NCI-H1930 (cell line): ENCODE data around the gene SCAPER.

Experiments used
- DNase-seq, 2 experiments: peaks; one replicate each; lab custom pipeline; 2025; lab: John Stamatoyannopoulos, UW

SCAPER gene

DNA sequence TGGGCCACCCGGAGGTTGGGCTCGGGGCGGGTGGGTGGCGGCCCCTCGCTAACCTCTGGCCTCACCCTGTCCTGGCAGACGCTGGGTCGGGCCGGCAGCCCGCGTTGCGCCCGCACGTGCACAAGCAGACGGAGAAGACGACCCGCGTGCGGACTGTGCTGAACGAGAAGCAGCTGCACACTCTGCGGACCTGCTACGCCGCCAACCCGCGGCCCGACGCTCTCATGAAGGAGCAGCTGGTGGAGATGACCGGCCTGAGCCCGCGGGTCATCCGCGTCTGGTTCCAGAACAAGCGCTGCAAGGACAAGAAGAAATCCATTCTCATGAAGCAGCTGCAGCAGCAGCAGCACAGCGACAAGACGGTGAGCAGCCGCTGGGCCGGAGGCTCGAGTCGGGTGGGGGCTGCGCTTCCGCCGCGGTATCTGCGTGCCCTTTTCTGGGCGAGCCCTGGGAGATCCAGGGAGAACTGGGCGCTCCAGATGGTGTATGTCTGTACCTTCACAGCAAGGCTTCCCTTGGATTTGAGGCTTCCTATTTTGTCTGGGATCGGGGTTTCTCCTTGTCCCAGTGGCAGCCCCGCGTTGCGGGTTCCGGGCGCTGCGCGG lies 564.8 kb downstream of the SCAPER start:
- no peak for DNase-seq

DNA sequence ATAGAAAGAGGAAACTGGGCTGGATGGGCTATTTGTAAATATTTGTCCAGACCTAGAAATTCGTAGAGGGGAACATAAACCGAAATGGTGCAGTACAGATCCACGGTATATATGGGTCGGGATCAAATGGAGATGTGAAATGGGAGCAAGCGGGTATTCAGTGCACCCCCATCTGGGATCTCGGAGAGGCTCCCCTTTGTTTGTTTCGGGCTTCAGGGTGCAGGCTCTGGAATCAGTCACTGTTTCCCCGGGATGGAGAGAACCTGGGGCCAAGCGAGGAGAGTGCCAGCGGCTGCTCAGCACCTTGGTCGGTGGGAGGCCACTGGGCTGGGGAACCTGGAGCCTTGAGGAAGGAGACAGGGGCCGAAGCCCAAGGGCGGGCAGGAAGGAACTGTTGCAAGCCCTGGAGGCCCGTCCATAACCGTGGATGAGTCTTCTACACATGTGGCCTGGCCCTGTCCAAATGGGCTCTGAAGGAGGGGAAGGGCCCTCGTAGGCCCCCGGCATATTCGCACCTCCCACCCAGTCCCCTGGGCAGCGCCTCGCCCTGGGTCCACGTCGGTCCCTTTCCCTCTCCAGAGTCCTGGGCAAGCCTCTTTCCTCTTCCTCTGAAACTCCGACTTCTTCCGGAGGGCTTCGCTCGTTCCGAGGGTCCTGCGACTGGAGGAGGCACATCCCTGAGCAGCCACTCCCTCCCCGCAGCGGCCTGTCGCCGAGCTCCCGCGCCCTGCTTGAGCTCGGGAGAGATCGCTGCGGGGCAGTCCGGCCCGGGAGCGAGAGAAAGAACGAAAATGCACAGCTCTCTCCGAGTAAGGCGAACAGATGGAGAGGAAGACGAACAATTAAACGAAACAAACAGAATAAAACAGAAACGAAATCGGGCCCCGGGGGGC lies 565.6 kb downstream of the SCAPER start:
- DNase-seq, result no peak

DNA sequence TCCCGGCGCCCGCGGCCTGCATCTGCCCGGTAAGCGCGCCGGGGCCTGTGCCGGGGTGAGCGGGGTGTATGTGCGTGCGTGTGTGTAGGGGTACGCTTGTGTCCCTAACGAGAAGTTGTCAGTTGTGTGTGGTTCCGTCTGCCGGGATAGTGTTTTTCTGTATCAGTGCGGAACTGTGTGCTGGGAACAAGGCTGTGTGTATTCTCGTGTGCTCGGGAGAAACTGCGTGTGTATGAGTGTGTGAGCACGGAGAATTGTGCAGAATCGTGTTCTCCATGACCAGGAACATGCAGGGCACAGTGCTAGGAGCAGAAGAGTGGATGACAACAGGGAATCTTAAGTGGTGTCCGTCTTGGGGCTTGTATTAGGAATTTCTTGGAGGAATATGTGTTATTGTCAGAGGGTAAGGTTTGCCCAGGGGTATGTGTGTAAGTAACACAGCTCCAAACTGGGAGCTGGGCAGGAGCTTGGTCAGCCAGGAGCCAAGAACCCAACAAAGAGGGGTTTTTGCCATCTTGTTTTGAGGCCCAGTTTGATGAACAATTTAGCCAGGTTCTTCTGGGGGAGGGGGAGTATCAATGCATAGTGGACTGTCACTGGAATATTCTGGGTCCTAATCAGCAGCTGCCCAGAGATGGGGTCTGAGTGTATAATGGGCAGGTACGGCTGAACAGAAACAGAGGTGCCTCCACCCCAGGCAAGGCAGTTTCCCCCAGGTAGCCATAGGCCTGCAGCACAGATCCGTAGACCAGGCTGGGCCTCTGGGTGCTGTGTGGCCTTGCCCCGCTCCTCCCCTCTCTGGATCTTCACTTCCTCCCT lies 566.4 kb downstream of the SCAPER start:
- no peak for DNase-seq

DNA sequence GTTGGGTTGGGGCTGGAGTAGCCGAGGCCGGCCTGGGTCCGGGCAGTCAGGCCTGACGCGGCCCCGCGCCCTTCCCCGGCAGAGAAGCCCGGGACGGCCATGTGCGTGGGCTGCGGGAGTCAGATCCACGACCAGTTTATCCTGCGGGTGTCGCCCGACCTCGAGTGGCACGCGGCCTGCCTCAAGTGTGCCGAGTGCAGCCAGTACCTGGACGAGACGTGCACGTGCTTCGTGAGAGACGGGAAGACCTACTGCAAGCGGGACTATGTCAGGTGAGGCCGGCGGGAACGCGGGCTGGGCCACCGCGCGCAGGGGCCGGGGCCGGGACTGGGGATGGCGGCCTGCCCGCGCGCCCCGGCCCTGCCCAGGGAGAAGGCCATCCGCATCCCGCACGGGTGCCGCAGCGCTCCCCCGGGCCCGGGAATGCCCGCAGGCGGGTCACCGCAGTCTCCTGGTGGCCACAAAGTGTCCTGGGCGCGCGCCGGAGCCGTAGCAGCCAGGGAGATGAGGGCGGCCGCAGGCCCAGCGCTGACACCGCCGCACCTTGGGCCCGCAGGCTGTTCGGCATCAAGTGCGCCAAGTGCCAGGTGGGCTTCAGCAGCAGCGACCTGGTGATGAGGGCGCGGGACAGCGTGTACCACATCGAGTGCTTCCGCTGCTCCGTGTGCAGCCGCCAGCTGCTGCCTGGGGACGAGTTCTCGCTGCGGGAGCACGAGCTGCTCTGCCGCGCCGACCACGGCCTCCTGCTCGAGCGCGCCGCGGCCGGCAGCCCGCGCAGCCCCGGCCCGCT lies 567.2 kb downstream of the SCAPER start:
- no peak for DNase-seq

DNA sequence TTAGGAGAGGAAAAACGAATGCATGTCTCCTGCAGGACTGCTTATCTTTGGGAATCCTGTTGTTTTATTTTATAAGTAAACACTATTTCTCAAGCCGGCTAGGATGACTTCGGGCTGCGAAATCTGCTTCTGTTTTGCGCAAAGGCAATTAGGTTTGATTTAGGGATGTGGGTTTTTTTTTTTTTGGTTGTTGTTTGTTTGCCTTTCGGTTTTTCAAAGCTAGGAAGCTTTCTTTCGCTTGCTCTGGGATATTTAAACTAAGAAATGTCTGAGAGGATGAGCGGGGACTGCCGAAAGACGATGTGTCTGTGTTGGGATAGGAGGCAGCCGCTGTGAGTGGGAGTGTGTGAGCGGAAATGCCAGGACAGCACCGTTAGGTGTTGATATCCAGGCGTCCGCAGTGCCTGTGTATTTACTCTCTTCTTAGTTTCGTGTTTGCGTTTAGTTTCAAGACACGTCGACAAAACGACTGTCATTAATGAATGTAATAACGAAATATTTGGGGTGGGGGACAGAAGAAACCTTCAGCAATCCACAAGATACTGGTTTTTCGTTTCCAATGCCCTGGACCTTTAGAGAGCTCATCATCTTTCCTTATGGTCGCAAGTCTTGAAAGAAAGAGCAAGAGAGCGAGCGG lies 568.0 kb downstream of the SCAPER start:
- no peak for DNase-seq

DNA sequence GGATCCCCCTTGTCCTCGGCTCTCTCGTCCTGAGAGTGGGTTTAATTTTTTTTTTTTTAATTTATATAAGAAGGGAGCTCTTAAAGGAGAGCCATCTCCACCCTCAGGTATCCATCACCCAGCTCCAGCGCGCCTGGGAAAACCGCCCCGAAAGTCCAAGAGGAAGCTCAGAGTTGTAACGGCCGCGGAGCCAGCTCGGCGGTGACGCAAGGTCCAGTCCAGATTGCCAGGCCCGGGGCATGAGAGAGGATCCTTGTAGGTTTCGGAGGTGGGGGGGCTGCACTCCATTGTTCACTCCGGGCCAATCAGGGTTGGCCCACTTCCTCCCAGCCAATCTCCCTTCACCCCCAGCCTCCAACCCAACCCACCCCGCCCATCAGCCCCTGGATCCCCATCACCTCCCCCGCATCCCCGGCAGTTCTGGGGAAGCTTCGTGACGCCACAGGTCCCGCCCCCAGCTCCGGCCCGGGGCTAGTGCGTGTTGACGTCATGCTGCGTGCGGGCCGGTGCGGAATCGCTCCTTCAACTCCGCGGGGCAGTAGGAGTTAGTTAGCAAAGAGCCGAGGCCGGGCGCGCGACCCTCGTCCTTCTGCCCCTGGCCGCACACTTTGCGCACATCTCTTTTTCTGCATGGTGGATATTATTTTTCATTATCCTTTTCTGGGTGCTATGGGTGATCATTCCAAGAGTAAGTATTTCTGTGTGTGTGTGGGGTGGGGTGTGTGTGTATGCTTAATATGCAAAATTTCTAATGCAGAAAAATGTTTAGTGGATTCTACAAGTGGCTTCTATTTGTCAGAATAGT lies 568.7 kb downstream of the SCAPER start, which contains the start of gene ISL2:
ISL2 (plus strand) TSS at position 520 of the 805 bp plus-strand sequence; CDS start at position 631, 111 bp downstream.
- peak; percentile 90 to 93 for DNase-seq

DNA sequence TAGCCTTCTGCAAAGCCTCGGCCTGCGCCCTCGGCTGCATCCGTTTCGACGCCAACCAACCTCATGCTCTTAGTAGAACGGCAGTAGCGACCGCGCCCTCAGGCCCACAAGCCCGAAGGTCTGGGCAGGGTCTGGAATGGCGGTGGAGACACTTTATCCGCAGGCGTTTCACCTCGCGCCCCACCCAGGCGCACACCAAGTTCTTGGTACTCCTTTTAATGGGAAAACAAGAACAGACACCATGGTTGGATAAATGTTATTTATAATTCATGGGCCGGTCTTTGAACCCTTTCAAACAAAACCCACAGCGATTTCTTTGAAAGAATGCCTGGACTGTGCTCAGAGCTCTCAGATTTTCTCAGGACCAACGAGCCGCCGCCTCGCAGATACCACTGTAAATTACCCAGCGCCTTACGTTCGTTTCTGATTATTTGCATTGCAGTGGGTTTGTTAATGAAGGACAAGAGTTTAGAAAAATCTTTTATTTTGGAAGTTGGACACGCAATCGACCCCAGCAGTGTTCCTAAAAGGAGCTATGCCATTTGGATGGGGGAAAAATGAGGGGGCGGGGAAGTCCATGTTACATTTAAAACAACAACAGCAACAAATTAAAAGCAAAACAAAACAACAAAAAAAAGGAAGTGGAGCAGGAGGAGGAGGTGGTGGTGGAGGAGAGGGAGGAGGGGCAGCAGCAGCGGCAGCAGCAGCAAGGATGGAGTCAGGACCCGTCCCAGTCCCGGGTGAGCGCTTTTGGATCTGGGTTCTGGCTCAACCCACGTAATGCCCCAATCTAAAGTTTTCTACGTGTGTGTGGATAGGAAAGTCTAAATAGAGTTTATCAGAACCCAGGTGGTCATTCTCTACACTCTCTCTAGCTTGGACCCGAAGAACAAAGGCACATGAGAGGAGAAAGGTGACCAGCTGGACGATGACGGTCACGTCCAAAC lies 569.6 kb downstream of the SCAPER start:
- DNase-seq, result no peak

DNA sequence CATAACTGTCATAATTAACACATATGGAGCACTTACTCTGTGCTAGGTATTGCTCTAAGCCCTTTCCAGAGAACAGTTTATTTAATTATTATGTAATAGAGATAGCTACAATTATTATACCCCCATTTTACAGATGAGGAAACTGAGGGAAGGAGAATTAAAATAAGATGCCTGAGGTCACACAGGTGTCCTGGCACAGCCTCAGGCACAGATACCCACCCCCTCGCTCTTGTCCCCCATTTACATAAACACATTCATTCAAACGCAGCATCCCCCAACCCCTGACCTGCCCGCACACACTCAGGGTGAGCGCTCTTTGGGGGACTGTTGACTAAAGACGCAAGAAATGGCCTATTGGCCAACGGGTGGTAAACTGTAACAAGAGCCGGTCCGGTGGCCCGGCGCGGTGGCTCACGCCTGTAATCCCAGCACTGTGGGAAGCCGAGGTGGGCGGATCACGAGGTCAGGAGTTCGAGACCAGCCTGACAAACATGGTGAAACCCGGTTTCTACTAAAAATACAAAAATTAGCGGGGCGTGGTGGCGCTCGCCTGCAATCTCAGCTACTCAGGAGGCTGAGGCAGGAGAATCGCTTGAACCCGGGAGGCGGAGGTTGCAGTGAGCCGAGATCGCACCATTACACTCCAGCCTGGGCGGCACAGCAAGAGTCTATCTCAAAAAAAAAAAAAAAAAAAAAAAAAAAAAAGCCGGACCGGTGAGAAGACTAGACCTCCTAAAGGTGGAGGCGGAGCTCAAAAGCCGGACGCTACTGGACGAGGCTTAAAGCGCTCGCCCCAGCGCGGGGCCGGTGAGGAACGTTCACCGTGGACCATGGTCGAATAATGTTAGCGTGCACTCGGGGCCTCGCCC lies 570.5 kb downstream of the SCAPER start:
- no peak for DNase-seq

DNA sequence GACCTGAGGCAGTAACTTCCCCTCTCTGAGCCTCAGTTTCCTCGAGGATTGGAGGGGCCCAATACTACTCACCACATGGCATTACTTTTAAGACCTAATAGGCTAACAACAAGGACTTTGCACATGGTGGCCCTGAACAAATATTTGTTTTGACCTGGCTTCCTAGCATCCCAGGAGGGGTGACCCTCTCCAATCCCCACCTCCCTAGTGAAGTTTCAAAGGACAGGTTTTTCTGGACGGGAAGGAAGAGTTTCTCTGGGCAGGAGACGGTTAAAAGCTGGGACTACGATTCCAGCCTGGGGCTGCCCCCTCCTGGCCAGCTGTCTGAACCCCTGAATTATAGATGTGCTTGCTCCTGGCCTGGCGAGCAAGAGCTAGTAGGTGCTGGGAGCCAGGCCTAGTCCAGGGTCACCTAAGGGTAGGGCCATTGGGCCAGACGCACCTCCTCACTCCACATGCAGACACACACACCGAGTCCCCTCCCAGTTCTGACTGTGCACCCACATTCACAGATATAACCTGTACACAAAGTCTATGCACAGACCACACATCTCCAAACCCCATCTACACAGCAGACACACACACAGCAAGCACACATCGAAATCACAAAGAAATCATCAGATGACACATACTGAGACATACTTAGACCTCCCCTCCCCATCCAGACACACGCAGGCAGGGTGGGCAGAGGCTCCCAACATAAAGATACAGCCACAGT lies 571.3 kb downstream of the SCAPER start:
- DNase-seq, result no peak

DNA sequence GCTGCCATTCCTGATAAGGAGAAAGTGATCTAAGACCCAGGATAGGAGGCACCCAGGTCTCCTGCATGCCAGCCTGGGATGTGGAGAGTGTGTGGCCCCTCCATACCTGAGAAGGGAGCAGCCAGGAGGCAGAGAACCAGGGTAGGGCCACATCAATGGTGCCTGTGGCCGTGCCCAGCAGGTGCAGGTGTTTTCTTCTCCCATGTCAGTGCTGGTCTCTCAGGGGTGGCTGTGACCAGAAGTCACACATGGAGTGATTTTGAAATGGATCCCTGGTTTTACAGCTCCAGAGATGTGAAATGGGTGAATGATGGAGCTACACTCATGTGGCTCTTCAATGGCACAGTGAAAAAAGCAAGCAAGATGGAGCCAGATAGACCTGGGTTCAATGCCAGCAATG lies 571.8 kb downstream of the SCAPER start:
- DNase-seq, result no peak

DNA sequence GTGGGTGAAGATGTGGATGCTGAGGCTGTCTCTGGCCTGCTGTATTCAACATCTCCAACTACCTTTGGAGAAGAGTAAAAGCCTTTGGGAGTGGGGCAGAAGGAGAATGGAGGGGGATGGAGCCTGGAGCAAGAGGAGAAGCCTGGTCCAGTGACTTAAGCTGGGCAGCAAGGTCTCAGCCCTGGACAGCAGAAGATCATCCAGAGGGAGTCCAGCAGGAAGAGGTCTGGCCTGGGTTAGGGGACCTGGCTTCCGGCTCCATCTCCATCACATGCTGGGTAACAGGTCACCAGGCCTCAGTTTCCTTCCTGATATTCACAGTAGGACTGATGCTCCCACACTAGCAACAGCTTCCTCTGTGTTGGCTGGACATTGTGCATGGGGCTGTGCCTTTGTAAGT lies 572.3 kb downstream of the SCAPER start:
- DNase-seq, result no peak

DNA sequence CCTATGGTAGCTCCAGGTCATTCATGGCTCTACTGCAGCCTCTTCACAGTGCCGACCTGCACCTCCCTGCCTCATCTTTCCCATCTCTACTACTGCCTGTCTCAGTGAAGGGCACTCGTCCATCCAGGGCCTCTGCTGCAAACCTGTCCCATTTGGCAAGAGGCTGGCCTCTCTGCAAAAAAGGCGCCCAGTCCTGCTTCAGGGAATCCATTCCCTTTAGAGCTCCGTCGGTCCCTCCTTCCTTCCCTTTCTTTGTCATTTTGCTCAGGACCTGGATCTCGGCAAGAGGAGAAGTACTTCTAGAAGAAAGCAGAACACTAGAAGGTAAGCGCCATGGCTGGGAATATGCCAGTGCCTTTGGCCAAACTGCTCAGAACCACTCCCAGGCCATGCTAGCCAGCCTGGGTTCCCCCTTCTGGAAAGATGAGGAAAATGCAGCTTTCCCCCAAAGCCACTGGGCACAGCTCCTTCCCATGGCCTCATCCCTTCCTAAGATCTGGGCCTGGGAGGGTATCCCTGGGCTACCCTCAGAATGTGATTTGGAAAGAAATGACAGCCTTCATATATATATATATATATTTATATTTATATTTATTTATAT lies 575.0 kb downstream of the SCAPER start:
- DNase-seq, result no peak

DNA sequence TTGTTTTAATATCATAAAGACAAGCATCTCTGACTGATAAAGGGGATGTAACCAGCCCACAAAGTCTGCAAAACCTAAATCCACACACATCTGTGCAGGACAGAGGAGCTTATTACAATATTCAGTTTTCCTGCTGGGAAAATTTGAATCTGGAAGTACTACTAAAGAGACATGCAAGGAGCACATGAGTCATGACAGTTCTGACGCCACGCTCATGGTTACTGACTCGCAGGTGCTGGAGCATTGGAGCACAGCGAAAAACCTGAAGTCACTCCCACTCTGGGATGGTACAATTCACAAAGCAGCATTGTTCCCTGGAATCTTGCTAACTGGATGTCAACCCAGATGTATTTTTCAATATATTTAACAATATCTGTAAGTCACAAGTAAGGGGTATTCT lies 576.2 kb downstream of the SCAPER start:
- no peak for DNase-seq

DNA sequence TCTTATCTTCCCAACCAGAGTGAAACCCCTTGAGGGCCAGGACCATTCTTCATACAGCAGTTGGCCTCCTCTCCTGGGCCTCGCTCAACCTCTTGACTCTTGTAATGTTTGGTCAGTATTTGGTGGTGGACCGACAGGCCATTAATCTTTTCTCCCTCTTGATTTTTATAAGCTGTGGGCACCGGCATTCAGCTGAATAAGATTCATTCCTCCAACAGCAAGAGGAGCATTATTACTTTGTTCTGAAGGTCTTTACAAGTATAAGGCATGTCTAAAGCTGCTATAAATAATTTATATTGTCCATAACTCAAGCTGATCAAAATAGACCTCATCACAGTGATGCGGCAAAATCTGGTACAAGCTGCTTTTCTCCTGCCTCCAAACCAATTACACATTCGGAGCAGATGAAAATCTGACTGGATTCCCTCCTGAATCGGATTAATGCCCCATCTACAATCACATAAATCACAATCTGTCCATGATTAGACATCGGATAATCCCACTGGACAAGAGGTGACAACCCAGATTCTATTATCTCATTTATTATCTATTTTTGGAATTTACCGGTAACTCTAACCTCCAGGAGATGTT lies 576.9 kb downstream of the SCAPER start:
- no peak for DNase-seq

DNA sequence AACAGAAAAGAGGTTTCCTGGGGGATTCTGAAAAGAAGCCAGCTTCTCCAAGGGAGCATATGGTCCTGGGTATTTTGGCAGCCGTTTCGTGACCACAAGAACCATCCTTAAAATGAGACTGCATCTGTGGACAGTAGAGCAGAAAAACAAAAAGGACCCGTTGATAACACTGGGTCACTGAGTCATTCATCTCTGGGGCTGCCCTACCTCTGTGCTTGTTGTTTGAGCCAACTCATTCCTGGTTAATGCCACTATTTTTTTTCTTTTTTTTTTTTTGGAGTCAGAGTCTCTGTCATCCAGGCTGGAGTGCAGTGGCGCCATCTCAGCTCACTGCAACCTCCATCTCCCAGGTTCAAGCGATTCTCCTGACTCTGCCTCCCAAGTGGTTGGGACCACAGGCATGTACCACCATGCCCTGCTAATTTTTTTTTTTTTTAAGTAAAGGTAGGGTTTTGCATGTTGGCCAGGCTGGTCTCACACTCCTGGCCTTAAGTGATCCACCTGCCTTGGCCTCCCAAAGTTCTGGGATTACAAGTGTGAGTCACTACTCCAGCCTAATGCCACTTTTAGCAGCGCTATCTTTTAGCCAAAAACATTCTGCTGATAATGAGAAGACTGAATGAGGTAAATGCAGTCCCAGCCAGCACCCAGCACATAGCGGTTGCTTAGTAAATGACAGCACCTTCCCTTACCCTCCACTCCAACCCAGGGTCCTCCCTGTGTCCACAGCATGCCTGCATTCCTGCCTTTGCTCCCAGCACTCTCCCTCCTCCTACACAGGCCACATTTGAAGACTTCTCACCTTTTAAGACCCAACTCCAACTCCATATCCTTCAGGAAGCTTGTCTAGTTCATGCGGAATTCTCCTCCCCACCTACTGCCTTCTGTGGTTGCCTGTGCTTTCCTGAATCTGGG lies 577.7 kb downstream of the SCAPER start:
- no peak for DNase-seq

DNA sequence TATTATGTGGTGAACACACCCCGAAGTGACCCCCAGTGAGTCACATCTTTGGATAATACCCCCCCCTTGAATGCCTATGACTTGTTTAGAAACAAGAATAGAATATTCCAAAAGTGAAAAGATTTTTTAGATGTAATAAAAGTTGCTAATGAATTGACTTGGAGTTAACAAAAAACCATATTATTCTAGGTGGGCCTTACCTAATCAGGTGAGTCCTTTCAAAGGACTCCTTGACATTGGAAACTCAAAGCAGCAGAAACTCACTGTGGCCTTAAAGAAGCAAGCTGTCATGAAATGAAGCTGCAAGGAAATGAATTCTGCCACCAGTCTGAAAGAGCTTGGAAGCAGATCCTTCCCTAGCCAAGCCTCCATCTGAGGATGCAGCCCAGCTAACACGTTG lies 579.4 kb downstream of the SCAPER start:
- DNase-seq, result no peak
